A673 (cell line): ENCODE results near the gene GLYATL1B. TPM values are rescaled to one million over a fixed set of nuclear protein-coding genes. Genes with fewer than 3 reads are reported as not detected.
A peak's percentile ranks its signal among the peaks of the same experiment; 100 is the strongest.
"Not testable (repeated sequence)": the region's sequence is repeated elsewhere in the genome, so short reads cannot be mapped to it uniquely, and the experiment has no call there.

Source experiments
- BruUV-seq: library from RNA; stranded (reverse); fragments of 400-500 nt; replicated peaks from 2 replicates; lab custom pipeline; 2021; lab: Mats Ljungman, UMichigan
- CTCF ChIA-PET: fragments of 300-600 bp; sonication (Branson Sonifier 250); formaldehyde crosslinking; loops from one replicate; lab custom pipeline; 2022; ENCODE audit warnings: antibody characterized with exemption; lab: Charles Lee
- POLR2A ChIA-PET: fragments of 300-600 bp; sonication (Branson Sonifier 250); formaldehyde crosslinking; loops from one replicate; lab custom pipeline; 2022; ENCODE audit warnings: antibody characterized with exemption; ENCODE audit not compliant: low non-redundant PET; lab: Charles Lee
- DNase-seq: peaks from one replicate; pipeline ENCODE4 v3.0.0-alpha.2; 2015; ENCODE audit warnings: low spot score
- H3K27ac ChIP-seq: fragments of 200-600 bp; sonication (generic); 2 replicates; pipeline ENCODE4 v1.5.1; 2016; ENCODE audit warnings: mixed run types, low read depth, mild to moderate bottlenecking, mixed read lengths, antibody characterized with exemption, low read length; ENCODE audit not compliant: poor library complexity, severe bottlenecking
- H3K27me3 ChIP-seq: fragments of 200-600 bp; sonication (generic); replicated peaks from 2 replicates; pipeline ENCODE4 v1.6.1; 2017; ENCODE audit warnings: mixed run types, low read depth, mild to moderate bottlenecking, mixed read lengths, antibody characterized with exemption, low read length; ENCODE audit not compliant: insufficient read depth, poor library complexity
- H3K36me3 ChIP-seq: fragments of 200-600 bp; sonication (generic); 2 replicates; pipeline ENCODE4 v1.6.1; 2016; ENCODE audit warnings: mixed run types, mild to moderate bottlenecking, mixed read lengths, antibody characterized with exemption, low read length; ENCODE audit not compliant: insufficient read depth, poor library complexity, severe bottlenecking
- H3K4me1 ChIP-seq: fragments of 200-600 bp; sonication (generic); 2 replicates; pipeline ENCODE4 v1.6.1; 2017; ENCODE audit warnings: mixed run types, mild to moderate bottlenecking, mixed read lengths, antibody characterized with exemption, low read length; ENCODE audit not compliant: insufficient read depth, poor library complexity, severe bottlenecking
- H3K4me3 ChIP-seq: fragments of 200-600 bp; sonication (generic); 2 replicates; pipeline ENCODE4 v1.5.1; 2016; ENCODE audit warnings: low read depth, mixed run types, mild to moderate bottlenecking, mixed read lengths, low read length; ENCODE audit not compliant: poor library complexity, severe bottlenecking
- H3K9me3 ChIP-seq: fragments of 200-600 bp; sonication (generic); 2 replicates; pipeline ENCODE4 v1.6.1; 2016; ENCODE audit warnings: mixed run types, low read depth, mild to moderate bottlenecking, mixed read lengths, antibody characterized with exemption, low read length; ENCODE audit not compliant: poor library complexity, severe bottlenecking
- CTCF ChIP-seq: fragments of 300-800, 200-600 bp; sonication (generic); conservative IDR thresholded peaks from 2 replicates; pipeline ENCODE4 v1.5.1; 2017; ENCODE audit warnings: low read depth, mild to moderate bottlenecking, antibody characterized with exemption, low read length, moderate library complexity, mixed read lengths
- EZH2 ChIP-seq: fragments of 200-600 bp; sonication (generic); IDR thresholded peaks from 2 replicates; pipeline ENCODE4 v1.6.1; 2017; ENCODE audit warnings: borderline replicate concordance, low read depth, mild to moderate bottlenecking, mixed read lengths, antibody characterized with exemption, low read length; ENCODE audit not compliant: poor library complexity, severe bottlenecking
- intact Hi-C: fragments of 100-400 bp; cut with micrococcal nuclease; formaldehyde crosslinking; loops from one replicate; pipeline ENCODE4 v1.10.0; 2022; ENCODE audit not compliant: unreplicated experiment
- total RNA-seq: library from RNA; stranded (reverse); gene quantifications from 2 replicates; pipeline ENCODE4 v1.2.3, GENCODE V29; 2021

The GLYATL1B gene
- total RNA-seq, 1 experiment from 2014 or later = not detected

- ChIA-PET CTCF (interaction anchor here (0.6 to 1.7 kb wide), 6 partner anchors 29 to 1737 kb away, joined by 3 to 9 read pairs (median 4); no protein-coding TSS in a partner anchor), POLR2A (interaction anchor here (0.6 kb wide), 1 partner anchor 35 kb away, joined by 4 read pairs; no protein-coding TSS in a partner anchor)
- Histone ChIP-seq H3K9me3 (no peaks in the 10 kb centered on the region), H3K36me3 (peaks cover 25% of the 10 kb centered on the region), H3K27ac (peak within 1 kb of the TSS; percentile 68), H3K27me3 (no peaks in the 10 kb centered on the region), H3K4me1 (peaks cover 6% of the 10 kb centered on the region), H3K4me3 (peak within 1 kb of the TSS; percentile 65)
- TF ChIP-seq CTCF (no peak), EZH2 (no peak)
- peak; percentile 98 for DNase-seq
- intact Hi-C loops = no loop called here
- no TSS peak for BruUV-seq
These were observed 20.5 kb downstream of the GLYATL1B start, which contains the start of gene FAM111B for GRCh38 chr11:59106363-59107336. Gene FAM111B, plus strand, starts transcription at chr11:59107237. Its CDS starts 2,389 bp downstream, at chr11:59109626.

GRCh38 chr11:59107721-59108120 is 21.6 kb downstream of the GLYATL1B start:
- CTCF ChIA-PET = interaction anchor here (0.6 kb wide), 1 partner anchor 1736 kb away, joined by 3 read pairs; no protein-coding TSS in a partner anchor
- H3K9me3 ChIP-seq, H3K4me1 ChIP-seq, intact Hi-C loops, BruUV-seq, H3K27ac ChIP-seq, H3K27me3 ChIP-seq: not testable (repeated sequence)
- Histone ChIP-seq H3K4me3 (peak overlapping the region; percentile 65), H3K36me3 (peaks cover 34% of the 10 kb centered on the region)
- POLR2A ChIA-PET = interaction anchor here (0.6 kb wide), 1 partner anchor 37 kb away, joined by 3 read pairs; no protein-coding TSS in a partner anchor
- DNase-seq = peak; percentile 18

- no peaks in the 10 kb centered on the region for H3K4me1 ChIP-seq
- H3K27ac ChIP-seq = no peak overlapping the region
- POLR2A ChIA-PET = no interaction called here
- BruUV-seq = no TSS peak
- no peak for TF ChIP-seq CTCF
- no peak for TF ChIP-seq EZH2
- H3K4me3 ChIP-seq = no peak overlapping the region
- H3K36me3 ChIP-seq = peaks cover 70% of the 10 kb centered on the region
- no peak for DNase-seq
- intact Hi-C loops = no loop called here
- CTCF ChIA-PET = no interaction called here
- peaks cover 2% of the 10 kb centered on the region for H3K9me3 ChIP-seq
- H3K27me3 ChIP-seq = no peaks in the 10 kb centered on the region
These were observed 26.4 kb downstream of the GLYATL1B start for GRCh38 chr11:59112494-59112893.
